GM19025 (cell line): ENCODE measurements around the gene MLPH.

Experiments
- ATAC-seq: cut with Tn5 transposase; IDR thresholded peaks from one replicate; pipeline ENCODE4 v1.9.1; 2021; ENCODE audit warnings: mild to moderate bottlenecking, low read depth, moderate library complexity; ENCODE audit not compliant: unreplicated experiment

Gene MLPH

GRCh38 chr2:237478095-237478494 lies 9.0 kb upstream of the MLPH start:
- ATAC-seq = no peak

GRCh38 chr2:237478979-237479378 lies 8.1 kb upstream of the MLPH start:
- ATAC-seq = no peak

GRCh38 chr2:237479747-237480146 lies 7.3 kb upstream of the MLPH start:
- ATAC-seq = no peak

GRCh38 chr2:237480556-237480955 lies 6.5 kb upstream of the MLPH start:
- no peak for ATAC-seq

- ATAC-seq = no peak
Observed at GRCh38 chr2:237480988-237481525, 6.0 kb upstream of the MLPH start.

GRCh38 chr2:237482485-237482884 lies 4.6 kb upstream of the MLPH start:
- no peak for ATAC-seq

- ATAC-seq = no peak
Observed at GRCh38 chr2:237483018-237483731, 3.9 kb upstream of the MLPH start.

- no peak for ATAC-seq
Observed at GRCh38 chr2:237485304-237485703, 1.7 kb upstream of the MLPH start.

- ATAC-seq = no peak
Observed at GRCh38 chr2:237485844-237486243, 1.2 kb upstream of the MLPH start.

- no peak for ATAC-seq
Observed at GRCh38 chr2:237486334-237486818, 675 bp upstream of the MLPH start.

GRCh38 chr2:237487496-237487895 lies 445 bp downstream of the MLPH start:
- no peak for ATAC-seq

GRCh38 chr2:237488295-237488694 lies 1.2 kb downstream of the MLPH start:
- ATAC-seq = no peak

- ATAC-seq = no peak
Observed at GRCh38 chr2:237488901-237489860, 2.1 kb downstream of the MLPH start.

GRCh38 chr2:237490009-237490711 lies 3.1 kb downstream of the MLPH start:
- no peak for ATAC-seq

- no peak for ATAC-seq
Observed at GRCh38 chr2:237490795-237491194, 3.7 kb downstream of the MLPH start.

GRCh38 chr2:237491515-237492118 lies 4.6 kb downstream of the MLPH start:
- no peak for ATAC-seq

- no peak for ATAC-seq
Observed at GRCh38 chr2:237492137-237492890, 5.3 kb downstream of the MLPH start.

- no peak for ATAC-seq
Observed at GRCh38 chr2:237494066-237494465, 7.0 kb downstream of the MLPH start.

- ATAC-seq = no peak
Observed at GRCh38 chr2:237495521-237496117, 8.6 kb downstream of the MLPH start.
